Mucosa of descending colon (tissue), 3 donors: ENCODE data around the gene YTHDC1. TPM values are rescaled to one million over a fixed set of nuclear protein-coding genes. Genes with fewer than 3 reads are reported as not detected.

Experiments used
- ATAC-seq: fragments of 200-7000 bp; cut with Tn5 transposase; one replicate; pipeline ENCODE4 v1.9.1; 2020; ENCODE audit warnings: mild to moderate bottlenecking, moderate library complexity
- DNase-seq, 3 donors: peaks; one replicate each; pipeline ENCODE4 v3.0.0-alpha.2; 2020
- H3K36me3 ChIP-seq: fragments of 200-600 bp; one replicate; pipeline ENCODE4 v1.8.0; 2021; ENCODE audit warnings: low read depth, mild to moderate bottlenecking
- H3K4me1 ChIP-seq: fragments of 200-600 bp; one replicate; pipeline ENCODE4 v1.8.0; 2021; ENCODE audit warnings: low read depth, mild to moderate bottlenecking
- H3K4me3 ChIP-seq: fragments of 200-600 bp; one replicate; pipeline ENCODE4 v1.8.0; 2021; ENCODE audit warnings: mild to moderate bottlenecking
- H3K9me3 ChIP-seq: fragments of 200-600 bp; one replicate; pipeline ENCODE4 v1.8.0; 2021; ENCODE audit warnings: mild to moderate bottlenecking
- intact Hi-C, 2 donors: fragments of 100-400 bp; cut with DNase I in 1 of 2; cut with micrococcal nuclease in 1 of 2; formaldehyde crosslinking; loops; one replicate each; pipeline versions ENCODE4 v1.11.0 to v1.11.1; 2022; cut with DNase I, micrococcal nuclease
- total RNA-seq, 3 donors: library from RNA; stranded (reverse); fragmentation: NEBNext Ultra II Directional in 2 of 3; extraction: Animal tissue kit (Norgen Biotek cat#: 25700) in 2 of 3; gene quantifications; one replicate each; pipeline versions ENCODE4 v1.2.1 to v1.2.4, GENCODE V29; 2021 to 2023
- TF ChIP-seq, protein P1 (sequence below): fragments of 200-600 bp; IDR thresholded peaks from one replicate; pipeline ENCODE4 v1.8.0; 2022; ENCODE audit warnings: antibody characterized with exemption, mild to moderate bottlenecking
- donor health status: DM: no; HTN: no; CAD: no; lungs with moderate emphysema.
- donor health status: DM: no; HTN: no; CAD: no.
- donor health status: DM: no; HTN: yes; CAD: no.

The YTHDC1 gene
- total RNA-seq, 3 donors from 2014 or later = 55.1 to 92.3 (median 73.6) TPM

DNA sequence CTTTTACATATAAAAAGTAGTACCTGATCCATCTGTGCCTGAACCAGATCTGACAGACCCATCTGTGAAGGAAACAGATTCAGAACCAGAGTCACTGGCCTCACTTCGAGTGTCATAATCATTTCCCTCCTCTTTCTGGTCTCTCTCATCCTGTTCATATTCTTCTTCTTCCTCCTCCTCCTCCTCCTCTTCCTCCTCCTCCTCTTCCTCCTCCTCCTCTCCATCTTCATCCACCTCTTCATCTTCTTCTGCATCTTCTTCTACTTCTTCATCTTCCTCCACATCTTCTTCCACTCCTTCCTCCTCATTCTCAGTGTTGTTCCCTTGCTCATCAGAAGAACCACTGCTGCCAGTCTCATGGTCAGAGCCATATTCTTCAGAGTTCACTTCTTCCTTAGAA is 12.9 kb downstream of the YTHDC1 start:
- DNase-seq = no peak
- H3K4me3 ChIP-seq = no peak overlapping the region
- no peaks in the 10 kb centered on the region for H3K36me3 ChIP-seq
- intact Hi-C loops = no loop called here
- TF ChIP-seq, protein P1, sequence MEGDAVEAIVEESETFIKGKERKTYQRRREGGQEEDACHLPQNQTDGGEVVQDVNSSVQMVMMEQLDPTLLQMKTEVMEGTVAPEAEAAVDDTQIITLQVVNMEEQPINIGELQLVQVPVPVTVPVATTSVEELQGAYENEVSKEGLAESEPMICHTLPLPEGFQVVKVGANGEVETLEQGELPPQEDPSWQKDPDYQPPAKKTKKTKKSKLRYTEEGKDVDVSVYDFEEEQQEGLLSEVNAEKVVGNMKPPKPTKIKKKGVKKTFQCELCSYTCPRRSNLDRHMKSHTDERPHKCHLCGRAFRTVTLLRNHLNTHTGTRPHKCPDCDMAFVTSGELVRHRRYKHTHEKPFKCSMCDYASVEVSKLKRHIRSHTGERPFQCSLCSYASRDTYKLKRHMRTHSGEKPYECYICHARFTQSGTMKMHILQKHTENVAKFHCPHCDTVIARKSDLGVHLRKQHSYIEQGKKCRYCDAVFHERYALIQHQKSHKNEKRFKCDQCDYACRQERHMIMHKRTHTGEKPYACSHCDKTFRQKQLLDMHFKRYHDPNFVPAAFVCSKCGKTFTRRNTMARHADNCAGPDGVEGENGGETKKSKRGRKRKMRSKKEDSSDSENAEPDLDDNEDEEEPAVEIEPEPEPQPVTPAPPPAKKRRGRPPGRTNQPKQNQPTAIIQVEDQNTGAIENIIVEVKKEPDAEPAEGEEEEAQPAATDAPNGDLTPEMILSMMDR = no peak
- H3K9me3 ChIP-seq = no peaks in the 10 kb centered on the region
- no peak for ATAC-seq
- peaks cover 18% of the 10 kb centered on the region for H3K4me1 ChIP-seq

DNA sequence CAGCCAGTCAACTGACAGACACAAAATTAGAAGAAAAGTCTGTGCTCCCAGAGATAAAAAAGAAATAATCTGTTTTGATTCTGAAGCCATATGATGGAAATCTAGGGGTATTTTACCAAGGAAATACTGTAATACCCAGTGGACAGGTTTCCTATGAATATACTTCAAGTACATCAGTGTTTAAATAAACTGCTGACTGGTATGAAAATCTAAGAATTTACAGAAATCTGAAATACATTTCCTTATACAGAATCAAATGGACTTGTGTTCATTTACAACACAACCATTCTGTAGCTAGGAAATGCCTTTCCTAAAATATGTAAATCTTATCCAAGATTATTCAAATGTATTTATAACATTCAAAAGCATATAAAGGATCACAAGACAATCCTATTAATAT is 13.4 kb downstream of the YTHDC1 start:
- H3K4me1 ChIP-seq = peaks cover 13% of the 10 kb centered on the region
- ATAC-seq (no peak), DNase-seq (no peak)
- TF ChIP-seq, protein P1 = no peak
- H3K4me3 ChIP-seq = no peak overlapping the region
- H3K36me3 ChIP-seq = no peaks in the 10 kb centered on the region
- intact Hi-C loops = no loop called here
- no peaks in the 10 kb centered on the region for H3K9me3 ChIP-seq

DNA sequence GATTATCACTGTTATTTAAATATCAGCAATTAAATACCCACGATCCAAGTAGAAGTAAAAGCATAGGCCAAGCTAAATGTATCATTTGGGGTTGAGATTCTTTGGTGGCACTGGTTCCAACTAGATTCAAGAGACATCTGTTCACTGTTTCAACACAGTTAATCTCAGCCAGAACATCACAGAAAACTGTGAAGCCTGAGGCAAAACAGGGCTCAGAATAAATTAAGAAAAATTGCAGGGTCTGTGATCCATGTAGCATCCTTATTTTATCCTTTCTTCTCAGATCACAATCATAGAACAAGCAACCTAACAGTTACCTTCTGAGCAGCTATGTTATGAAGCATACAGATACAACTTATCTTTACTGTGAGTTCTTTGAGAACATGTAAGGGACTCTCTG is 23.7 kb downstream of the YTHDC1 start:
- DNase-seq = no peak
- Histone ChIP-seq H3K36me3 (peaks cover 7% of the 10 kb centered on the region), H3K9me3 (no peaks in the 10 kb centered on the region), H3K4me1 (no peaks in the 10 kb centered on the region), H3K4me3 (no peak overlapping the region)
- no peak for ATAC-seq
- intact Hi-C loops = no loop called here
- TF ChIP-seq, protein P1 = no peak

DNA sequence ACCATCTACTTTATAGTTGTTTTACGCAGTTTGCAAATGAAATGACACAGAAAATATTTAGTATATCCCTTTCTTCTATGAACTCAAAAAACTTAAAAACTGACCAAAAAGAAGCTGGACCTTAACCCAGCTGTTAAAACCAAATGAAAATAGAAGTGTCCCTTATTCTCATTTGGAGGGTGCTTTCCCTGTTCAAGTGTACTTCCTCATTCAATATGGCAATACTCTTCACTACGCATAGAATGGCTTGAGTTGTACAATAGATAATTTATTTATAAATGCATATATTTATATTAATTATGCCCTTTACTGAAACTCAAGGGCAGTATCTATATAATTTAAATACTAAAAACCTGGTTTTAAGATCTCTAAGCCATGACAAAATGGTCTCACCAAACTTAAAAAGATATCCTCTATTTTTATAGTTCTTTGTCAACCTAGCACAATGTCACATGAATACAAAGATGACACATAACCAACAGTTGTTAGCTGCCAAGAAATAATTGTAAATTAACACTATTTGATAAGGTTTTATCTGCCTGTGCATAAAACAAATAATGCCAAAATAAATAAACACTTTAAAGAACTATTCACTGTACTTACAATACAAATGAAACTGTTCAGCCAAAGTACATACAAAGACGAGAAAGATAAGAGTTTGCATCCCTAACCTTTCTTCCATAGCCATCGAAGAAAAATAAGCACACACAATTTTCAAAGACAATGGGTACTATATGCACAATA is 25.2 kb downstream of the YTHDC1 start:
- DNase-seq = no peak
- TF ChIP-seq, protein P1 = no peak
- H3K4me3 ChIP-seq = no peak overlapping the region
- H3K36me3 ChIP-seq = no peaks in the 10 kb centered on the region
- intact Hi-C loops = no loop called here
- ATAC-seq = no peak
- no peaks in the 10 kb centered on the region for H3K4me1 ChIP-seq
- no peaks in the 10 kb centered on the region for H3K9me3 ChIP-seq

DNA sequence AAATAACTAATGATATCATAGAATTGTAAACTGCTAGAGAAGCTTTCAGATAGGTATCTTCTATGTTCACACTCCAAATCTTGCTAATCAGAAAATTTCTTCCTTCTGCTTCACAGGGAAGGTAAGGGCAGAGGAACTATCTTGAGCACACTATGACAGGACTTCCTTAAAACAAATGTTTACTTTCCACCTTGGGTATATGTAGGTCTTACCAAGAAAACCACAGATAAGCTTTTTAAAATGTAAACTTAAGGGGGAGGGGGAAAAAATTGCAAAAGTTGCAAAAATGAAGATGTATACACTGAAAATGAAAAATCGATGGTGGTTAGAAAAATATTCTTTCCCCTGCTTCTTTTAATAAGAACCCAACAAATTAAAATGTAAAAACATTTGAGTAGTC is 30.9 kb downstream of the YTHDC1 start:
- intact Hi-C loops = no loop called here
- DNase-seq = no peak
- H3K4me3 ChIP-seq = no peak overlapping the region
- ATAC-seq = no peak
- TF ChIP-seq, protein P1 = no peak
- H3K36me3 ChIP-seq = no peaks in the 10 kb centered on the region
- no peaks in the 10 kb centered on the region for H3K4me1 ChIP-seq
- H3K9me3 ChIP-seq = no peaks in the 10 kb centered on the region
